Inflammatory macrophage (primary cell): ENCODE data around the gene HKDC1.
A peak's percentile ranks its signal among the peaks of the same experiment; 100 is the strongest.
"Not testable (repeated sequence)": the region's sequence is repeated elsewhere in the genome, so short reads cannot be mapped to it uniquely, and the experiment has no call there.

Experiments
- DNase-seq, 2 donors: peaks; one replicate each; pipeline ENCODE4 v3.0.0-alpha.2; 2020 to 2022
- total RNA-seq, 18 experiments: gene quantifications; one replicate each; lab custom pipeline; 2026; ENCODE audit warnings: mixed read lengths in 6 of 18, inconsistent platforms in 2 of 18; lab: John Stamatoyannopoulos, UW

HKDC1 gene, protein sequence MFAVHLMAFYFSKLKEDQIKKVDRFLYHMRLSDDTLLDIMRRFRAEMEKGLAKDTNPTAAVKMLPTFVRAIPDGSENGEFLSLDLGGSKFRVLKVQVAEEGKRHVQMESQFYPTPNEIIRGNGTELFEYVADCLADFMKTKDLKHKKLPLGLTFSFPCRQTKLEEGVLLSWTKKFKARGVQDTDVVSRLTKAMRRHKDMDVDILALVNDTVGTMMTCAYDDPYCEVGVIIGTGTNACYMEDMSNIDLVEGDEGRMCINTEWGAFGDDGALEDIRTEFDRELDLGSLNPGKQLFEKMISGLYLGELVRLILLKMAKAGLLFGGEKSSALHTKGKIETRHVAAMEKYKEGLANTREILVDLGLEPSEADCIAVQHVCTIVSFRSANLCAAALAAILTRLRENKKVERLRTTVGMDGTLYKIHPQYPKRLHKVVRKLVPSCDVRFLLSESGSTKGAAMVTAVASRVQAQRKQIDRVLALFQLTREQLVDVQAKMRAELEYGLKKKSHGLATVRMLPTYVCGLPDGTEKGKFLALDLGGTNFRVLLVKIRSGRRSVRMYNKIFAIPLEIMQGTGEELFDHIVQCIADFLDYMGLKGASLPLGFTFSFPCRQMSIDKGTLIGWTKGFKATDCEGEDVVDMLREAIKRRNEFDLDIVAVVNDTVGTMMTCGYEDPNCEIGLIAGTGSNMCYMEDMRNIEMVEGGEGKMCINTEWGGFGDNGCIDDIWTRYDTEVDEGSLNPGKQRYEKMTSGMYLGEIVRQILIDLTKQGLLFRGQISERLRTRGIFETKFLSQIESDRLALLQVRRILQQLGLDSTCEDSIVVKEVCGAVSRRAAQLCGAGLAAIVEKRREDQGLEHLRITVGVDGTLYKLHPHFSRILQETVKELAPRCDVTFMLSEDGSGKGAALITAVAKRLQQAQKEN
- 0 to 0.69 (median 0.05) reads per million in 18 experiments for total RNA-seq

DNA sequence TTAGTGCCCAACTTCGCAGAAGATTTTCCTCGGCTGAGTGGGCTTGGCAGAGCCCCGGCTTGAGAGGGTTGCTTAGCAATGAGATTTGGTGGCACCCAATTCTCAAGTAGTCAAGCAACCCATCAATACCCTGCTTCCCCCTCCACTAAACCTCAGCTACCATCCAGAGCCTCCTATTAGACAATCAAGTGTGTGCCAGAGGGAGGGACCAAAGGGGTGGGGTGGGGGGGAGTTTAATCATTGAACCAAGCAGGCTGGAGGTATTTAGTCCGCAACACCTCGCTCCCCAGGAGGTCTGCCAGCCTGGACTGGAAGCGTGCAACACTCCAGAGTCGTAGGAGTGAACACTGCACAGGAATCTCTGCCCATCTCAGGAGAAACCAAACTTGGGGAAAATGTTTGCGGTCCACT lies at the start of gene HKDC1:
TSS of gene HKDC1 (plus strand) at position 292 of the 411 bp plus-strand sequence. CDS start at position 396, 104 bp downstream.
- DNase-seq = no peak

DNA sequence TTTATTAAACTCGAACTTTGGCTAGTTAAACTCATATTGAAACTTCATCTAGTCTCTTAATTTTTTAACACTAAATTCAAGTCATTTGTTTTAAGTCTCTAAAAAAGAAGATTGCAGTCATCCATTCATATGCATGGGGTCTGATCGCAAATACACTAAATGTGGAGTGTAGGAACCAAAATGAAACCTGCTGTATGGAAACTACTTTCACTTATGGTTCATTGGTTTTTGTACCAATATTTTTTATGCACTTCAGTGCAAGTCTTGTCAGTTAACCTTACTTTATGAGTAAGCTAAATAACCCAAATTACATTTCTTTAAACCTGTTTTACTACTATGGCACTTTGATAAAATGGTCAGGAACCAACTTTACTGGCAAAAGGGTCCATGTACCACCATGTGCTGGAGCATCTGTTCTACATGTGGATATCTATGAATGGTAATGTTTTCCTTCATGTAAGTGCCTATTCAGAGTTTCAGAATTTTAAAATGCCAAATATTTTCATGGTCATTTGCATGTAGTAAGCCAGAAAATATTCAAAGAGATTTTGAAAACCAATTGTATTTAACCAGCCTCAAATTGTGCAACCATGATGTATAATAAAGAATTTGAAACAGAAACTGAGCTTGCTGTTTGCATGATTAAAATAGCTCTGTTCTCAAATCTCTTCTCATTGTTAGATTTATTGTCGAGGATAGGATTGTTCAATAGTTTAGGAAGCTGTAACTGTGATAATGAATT lies 47.7 kb upstream of the HKDC1 start:
- DNase-seq = no peak

DNA sequence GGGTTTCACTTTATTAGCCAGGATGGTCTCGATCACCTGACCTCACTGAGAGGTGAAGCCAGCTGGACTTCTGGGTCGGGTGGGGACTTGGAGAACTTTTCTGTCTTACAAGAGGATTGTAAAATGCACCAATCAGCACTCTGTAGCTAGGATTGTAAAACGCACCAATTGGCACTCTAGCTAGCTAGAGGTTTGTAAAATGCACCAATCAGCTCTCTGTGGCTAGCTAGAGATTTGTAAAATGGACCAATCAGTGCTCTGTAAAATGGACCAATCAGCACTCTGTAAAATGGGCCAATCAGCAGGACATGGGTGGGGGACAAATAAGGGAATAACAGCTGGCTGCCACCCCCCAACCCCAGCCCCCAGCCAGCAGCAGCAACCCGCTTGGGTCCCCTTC lies 44.8 kb upstream of the HKDC1 start:
- DNase-seq = not testable (repeated sequence)

DNA sequence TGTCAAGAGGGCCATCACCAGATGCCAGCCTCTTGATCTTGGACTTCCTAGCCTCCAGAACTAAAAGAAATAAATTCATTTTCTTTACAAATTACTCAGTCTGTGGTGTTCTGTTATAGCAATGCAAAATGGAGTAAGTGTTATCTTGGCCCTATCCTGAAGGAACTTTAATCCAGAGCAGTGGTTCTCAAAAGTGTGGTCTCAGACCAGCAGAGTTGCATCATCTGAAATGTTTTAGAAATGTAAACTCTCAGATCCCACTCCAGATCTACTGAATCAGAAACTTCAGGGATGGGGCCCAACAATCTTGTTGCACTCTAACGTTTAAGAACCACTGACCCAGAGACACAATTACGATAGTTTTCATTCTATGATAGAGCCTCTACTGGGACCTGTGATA lies 43.3 kb upstream of the HKDC1 start:
- DNase-seq = no peak

DNA sequence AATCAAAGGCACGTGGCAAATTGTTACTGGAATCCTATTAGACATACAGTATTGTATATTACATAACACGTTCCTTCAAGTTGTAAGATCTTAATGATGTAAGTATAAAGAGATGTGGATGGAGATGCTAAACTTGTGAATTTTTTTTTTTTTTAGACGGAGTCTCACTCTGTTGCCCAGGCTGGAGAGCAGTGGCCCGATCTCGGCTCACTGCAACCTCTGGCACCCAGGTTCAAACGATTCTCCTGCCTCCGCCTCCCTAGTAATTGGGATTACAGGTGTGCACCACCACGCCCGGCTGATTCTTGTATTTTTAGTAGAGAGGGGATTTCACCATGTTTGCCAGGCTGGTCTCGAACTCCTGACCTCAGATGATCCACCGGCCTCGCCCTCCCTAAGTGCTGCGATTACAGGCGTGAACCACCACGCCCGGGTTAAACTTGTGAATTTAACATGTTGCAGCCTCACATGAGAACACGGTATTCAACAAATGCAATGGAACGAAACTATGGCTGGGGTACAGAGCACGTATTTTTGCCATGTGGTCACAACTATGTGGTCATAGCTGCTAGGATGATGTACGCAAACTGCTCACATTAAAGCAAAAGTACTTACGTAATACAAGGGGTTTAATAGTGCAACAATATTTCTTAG lies 40.9 kb upstream of the HKDC1 start:
- no peak for DNase-seq

DNA sequence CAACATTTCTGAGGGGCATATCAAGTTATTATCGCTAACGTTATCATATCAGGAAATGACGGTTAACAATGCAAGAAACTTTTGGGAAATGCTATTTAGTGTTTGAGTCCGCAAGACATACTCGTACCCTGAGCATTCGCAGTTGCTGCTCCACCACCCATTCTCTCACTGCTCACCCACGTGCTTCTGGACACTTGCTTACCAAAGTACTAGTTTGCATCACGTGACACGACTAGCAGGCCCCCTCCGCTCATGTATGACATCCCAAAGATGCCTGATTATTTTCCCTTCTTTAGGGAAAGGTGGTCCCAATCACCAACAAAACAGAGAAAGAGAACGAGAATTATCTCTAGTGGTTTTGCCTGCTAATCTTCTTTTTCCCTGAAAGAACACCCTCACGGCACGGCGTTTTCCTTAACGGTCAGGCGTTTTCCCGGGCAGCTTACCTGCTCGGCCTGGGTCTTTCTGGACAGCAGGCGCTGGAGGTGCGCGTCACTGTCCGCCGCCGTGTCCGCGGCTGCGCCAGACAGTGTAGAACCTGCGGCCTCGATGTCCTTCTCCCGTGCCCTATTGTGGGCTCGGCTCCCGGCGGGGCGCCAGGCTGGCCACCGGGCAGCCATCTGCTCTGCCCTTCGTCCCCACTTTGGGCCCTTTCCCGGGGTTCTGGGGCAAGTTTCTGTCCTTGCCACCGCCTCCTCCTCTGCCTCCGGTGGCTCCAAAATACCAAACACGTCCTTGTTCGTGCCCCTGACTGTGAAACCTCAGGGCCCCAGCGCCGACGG lies 40.2 kb upstream of the HKDC1 start, which contains the start of gene SUPV3L1:
TSS of gene SUPV3L1 (plus strand) at position 492 of the 782 bp plus-strand sequence. CDS start at position 550, 58 bp downstream.
- peak; percentile 96 to 98 for DNase-seq

DNA sequence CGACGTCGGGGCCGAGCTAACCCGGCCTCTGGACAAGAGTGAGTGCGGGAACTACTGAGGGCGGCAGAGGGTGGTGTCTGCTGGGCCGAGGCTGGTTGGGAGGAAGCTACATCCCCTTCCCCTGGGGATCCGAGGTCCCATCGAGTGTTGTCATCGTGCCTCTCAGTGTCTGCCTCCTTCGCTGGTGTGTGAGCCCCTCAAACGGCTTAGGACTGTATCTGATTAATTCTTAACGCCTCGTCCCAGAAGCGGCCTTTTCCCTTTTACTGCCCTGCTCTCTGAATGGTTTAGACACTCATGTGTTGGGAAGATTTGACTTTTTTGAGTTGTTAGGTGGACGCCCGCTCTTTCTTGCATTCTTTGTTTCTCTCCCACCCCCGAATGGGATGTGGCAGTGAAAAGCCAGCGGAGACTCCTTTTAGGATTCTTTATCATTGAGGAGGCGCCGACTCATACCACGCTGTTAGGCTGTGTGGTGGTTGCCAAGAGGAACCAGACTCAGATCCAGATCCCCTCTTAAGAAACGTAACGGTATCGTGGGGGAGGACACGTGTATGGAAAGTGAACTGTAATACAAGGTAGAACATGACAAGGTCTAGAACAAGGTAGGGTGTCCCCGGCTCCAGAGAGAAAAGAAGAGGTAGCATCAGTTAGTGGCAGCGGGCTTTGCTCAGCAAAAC lies 39.5 kb upstream of the HKDC1 start:
- peak in 1 of 2 donors; percentile 29 for DNase-seq

DNA sequence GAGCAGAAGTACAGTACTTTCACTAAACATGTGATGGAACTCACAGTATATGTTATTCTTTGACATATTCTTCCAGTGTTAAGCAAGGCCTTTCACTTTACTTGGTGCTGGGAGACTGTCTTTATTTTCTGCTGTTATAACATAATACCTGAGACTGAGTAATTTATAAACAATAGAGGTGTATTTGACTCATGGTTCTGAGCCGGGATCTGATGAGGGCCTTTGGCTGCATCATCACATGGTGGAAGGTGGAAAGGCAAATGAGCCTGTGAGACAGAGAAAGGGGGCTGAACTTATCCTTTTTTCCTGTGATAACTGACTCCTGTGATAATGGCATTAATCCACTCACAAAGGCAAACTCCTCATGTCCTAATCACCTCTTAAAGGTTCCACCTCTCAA lies 38.7 kb upstream of the HKDC1 start:
- DNase-seq = no peak

DNA sequence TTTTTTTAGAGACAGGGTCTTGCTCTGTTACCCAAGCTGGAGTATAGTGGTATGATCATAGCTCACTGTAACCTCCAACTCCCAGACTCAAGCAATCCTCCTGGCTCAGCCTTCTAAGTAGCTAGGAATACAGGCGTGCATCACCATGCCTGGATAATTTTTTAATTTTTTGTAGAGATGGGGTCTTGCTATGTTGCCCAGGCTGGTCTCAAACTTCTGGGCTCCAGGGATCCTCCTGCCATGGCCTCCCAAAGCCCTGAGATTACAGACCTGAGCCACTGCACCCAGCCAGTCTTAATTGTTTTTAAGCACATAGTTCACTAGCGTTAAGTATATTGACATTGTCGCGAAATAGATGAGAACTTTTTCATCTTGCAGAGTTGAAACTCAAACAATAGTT lies 38.1 kb upstream of the HKDC1 start:
- no peak for DNase-seq

DNA sequence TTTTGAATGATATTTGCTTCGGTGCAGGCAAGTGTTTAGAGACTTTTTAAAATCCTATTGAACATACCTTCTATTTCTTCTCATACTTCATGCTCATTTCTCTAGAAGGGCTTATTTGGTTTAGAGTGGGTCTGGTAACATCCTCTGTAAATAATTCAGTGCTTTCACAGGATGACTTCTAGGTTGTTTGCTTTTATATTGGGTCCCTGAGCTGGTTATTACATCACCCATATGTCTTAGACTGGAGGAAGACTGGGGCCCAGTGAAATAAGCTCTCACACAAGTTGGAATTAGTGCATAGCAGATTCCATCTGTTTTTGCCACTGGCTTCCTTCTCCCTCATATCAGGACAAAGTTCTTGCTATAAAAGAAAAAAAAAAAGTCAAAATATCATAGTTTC lies 33.6 kb upstream of the HKDC1 start:
- no peak for DNase-seq

DNA sequence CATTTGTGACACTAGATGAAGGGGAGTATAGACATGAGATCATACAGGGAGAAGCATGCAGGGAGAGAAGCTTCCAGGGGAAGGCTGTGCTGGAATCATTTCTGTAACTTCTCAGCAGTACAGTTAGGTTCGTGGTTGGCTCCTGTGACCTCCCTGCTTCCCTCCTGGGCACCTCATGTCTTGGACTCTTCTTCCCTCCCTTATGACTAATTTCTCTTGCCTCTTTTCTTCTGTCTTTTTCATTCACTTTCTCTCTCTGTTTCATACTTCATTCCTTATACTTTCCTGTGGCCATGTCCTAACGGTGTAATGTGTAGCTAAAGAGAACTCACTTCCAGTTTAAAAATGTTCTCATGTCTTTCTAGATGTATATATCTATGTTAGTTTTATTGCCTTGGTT lies 19.1 kb upstream of the HKDC1 start:
- no peak for DNase-seq

DNA sequence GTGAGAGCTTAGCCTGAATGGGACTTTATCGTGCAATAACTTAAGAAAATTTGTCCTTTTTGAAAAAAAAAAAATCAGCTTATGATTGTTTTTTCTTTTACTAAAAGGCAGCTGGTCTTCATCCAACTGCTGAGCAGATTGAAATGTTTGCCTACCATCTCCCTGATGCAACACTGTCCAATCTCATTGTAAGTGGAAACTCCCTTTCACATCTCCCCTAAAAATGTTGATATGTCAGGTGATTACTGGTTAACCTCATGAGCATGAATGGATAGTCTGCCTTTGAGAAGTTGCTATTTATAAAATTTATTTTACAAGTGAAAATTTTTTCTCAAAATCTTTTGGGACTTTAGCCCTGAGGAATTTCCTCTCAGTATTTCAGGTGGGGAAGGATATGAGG lies 17.8 kb upstream of the HKDC1 start:
- DNase-seq = peak in 1 of 2 donors; percentile 20

DNA sequence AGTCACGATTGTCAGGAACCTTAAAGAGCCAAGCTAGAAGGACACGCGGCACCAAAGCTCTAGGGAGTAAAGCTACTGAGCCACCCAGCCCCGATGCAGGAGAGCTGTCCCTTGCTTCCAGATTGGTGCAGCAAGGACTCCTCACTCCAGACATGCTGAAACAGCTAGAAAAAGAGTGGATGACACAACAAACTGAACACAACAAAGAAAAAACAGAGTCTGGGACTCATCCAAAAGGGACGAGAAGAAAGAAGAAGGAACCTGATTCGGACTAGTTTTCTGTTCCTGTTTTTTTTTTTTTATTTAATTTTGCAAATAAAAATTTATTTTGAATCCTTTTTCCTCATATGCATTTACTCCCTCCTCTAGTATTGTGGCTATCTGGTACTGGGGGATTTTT lies 11.4 kb upstream of the HKDC1 start:
- peak; percentile 12 to 37 for DNase-seq

DNA sequence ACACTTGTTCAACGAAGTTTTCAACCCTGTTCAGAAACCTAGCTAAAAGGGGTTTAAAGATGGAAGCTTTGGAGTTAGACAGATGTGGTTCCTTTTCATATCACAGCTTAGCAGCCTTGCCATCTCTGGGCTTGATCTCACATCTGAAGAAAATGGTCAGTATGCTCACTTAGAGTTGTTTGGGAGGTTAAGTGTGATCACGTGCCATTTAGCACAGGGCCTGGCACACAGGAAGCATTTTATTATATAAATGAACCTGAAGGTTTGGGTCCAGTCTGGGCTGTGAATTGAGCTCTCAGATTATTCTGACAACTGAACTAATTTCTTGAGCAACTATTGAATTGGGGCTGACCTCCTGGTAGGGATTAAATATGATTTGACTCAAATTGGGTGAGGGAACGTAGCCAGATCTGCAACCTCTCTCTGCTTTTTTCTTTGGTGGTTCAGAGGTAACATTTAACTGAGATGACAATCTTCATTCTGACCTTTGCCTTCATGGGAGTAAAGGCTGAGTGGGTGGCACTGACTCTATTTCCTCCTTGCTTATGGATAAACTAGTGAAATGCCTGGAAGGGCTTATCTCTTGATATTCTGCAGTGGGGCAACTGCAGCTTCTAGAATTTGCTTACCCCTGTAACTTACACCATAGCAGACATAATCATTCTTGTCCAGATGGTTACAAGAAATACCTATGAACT lies 10.2 kb upstream of the HKDC1 start:
- peak; percentile 30 to 40 for DNase-seq

DNA sequence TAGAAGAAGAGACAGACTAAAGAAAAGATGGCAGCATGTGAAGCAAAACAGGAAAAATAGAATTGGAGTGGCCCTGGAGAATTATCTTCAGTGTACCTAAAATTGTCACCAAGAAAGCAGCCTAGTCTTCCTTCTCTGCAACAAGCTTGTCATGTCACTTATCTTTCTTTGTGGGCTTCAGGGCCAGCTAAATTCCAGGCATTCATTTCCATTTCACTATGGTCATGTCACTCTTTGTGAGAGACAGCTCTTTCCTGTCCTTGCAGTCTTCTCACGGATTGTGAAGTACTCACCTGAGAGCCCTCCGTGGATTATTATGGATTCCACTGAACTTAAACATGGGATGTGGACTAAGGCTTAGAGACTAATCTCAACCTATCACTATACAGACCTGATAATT lies 9.0 kb upstream of the HKDC1 start:
- DNase-seq = no peak

DNA sequence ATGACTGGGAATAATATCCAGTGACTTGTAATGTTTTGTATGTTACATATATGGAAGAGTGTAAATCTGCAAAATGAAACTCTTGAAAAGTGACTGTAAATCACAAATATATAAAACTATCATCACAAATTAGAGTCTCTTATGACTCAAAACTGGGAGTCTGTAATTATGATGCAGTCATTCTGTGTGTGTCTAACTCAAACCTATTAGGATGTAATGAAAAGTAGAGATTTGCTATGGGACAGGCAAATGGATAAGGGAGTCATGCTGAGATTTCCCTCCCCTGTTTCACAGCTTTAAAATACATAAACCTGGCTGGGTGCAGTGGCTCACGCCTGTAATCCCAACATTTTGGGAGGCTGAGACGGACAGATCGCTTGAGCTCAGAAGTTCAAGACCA lies 8.6 kb upstream of the HKDC1 start:
- no peak for DNase-seq

DNA sequence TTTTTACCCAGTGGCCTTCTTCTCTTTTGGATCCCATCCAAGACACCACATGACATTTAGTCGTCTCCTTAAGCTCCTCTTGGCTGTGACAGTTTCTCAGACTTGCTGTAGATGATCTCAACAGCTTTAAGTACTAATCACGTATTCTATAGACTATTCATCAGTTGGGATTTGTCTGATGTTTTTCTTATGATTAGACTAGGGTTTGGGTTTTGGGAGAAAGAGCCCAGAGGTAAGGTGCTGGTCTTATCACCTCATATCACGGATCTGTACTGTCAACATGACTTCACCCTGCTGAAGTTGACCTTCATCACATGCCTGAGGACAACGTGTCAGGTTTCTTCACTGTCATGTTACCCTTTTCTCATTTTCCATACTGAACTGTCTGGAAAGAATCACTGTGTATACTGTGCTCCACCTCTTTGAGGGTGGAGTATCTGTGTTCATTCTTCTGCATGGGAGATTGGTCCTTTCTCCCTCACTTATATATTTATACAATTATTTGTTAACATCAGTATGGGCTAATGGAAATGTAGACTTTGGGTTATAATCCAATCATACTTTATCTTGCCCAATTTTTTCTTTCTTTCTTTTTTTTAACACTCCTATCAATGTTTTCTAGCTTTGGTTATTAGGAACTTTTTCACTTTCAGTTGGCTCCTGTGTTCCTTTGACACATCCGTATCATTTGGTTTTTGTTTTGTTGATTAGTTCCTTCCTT lies 6.4 kb upstream of the HKDC1 start:
- peak; percentile 62 to 65 for DNase-seq

DNA sequence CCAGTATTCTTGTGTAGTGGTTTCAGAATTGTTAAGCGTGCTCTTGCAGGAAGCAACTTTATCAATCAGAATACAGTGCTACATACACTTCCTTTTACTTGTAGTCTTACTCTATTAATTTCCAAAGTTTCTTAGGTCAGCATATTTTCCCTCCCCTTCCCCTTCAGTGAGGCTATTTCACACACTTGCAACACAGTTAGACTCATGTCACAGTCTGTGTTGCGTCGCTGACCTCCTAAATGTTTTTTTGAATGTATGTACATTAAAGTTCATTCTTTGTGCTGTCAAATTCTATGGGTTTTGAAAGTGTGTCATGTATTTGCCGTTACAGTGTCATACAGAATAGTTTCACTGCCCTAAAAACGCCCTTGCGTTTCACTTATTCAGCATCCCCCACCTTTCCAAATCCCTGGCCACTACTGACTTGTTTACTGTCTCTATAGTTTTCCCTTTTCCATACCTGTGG lies 5.4 kb upstream of the HKDC1 start:
- DNase-seq = peak; percentile 61 to 91
